GM18951 (cell line): Measurements from ENCODE around the gene TMEM17.

Experiments used
- POLR2A ChIP-seq: IDR thresholded peaks from 4 replicates; pipeline ENCODE4 v1.6.1; 2011; ENCODE audit warnings: mild to moderate bottlenecking; ENCODE audit not compliant: insufficient read length, insufficient read depth; ENCODE audit errors: extremely low read depth
- in situ Hi-C: fragments of 300-500 bp; cut with MboI; formaldehyde crosslinking; loops from one replicate; pipeline ENCODE4 v1.12.0; 2022; ENCODE audit warnings: low sequenced_read_pairs, mixed read lengths, inconsistent platforms; ENCODE audit not compliant: unreplicated experiment

The TMEM17 gene

DNA sequence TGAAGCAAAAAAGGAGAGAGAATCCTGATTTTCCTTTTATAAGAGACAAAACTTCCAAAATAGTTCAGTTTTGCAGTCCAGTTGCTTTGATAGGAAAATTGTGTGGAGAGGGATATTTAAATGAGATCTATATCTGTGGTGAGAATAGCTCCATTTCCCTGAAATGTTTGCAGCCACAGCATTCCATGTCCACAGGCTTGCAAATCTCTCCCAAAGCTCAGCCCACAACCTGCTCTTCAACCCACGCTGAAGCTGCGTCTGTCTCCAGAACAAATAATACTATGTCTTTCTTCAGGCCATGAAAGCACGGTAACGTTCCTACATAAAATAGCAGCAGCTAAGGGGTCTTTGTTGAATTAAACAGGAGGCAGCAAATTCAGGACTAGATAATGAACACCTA lies 31.8 kb downstream of the TMEM17 start:
- TF ChIP-seq POLR2A = no peak
- in situ Hi-C loops = loop anchor here (10.0 to 25.0 kb wide), 2 partner anchors 291 to 588 kb away; partner anchors contain the start of gene OTX1

DNA sequence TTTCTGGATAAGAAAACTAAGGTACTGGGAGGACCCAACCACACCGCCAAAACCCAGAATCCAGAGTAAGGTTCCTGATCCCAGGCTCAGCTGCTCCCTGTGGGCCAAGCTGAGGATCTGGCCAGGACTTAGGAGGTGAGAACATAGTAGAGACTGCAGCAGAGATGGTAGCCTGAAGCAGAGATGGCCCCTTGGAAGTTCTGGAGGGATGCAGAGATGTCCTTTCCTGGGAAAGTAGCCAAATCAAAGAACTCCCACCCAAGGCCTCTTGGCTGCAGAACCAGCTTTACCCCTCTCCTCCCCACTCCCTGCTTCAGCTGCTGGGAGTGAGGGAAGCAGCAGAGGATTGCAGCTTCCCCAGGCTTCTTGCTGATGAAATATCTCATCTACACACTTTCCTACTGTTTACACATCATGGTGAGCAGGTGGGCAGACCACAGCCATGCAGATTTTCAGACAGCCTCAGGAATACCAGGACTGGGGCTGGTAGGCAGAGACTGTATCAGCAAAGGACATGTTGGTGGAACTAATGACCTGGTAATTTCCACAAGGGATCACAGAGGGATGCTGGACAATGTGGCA lies 32.7 kb downstream of the TMEM17 start:
- in situ Hi-C loops = loop anchor here (10.0 to 25.0 kb wide), 2 partner anchors 291 to 589 kb away; partner anchors contain the start of gene OTX1
- no peak for TF ChIP-seq POLR2A

DNA sequence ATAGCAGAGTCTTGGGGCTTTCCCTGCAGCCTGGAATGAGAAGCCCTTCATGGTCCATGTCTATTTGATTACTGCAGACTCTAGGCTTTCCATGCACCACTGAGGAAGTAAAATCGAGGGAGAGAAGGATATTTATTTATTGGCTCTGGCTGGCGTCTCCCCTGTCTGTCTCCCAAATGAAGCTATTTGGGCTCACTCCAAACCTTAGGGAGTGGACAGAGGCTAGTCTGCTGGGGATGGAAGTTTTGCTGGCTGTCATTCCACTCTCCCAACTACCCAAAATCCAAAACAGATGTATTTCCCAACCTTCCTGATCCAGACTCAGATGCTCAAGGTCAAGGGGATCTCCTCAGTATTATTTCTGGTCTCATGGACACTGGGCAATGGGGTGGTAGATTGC lies 33.7 kb downstream of the TMEM17 start:
- TF ChIP-seq POLR2A = no peak
- in situ Hi-C loops = loop anchor here (10.0 to 25.0 kb wide), 2 partner anchors 292 to 590 kb away; partner anchors contain the start of gene OTX1

DNA sequence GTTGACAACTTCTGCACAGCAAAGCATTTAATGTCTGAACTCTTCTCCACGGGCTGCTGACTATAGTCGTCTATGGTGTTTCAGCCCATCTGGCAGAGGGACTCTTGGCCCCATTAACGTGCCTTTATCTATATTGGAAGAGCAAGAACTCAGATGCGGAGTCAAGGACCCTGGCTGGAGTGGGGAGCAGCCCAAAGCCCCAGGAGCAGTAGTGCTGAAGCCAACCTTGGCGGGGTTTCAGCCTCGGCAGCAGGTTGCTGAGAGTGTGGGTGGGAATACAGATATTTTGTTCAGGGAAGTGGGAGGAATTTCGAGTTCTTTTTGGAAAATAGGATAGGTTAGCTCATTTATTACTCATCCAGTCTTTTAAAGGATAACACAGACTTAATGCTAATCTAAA lies 34.2 kb downstream of the TMEM17 start:
- in situ Hi-C loops = loop anchor here (10.0 to 25.0 kb wide), 2 partner anchors 293 to 590 kb away; partner anchors contain the start of gene OTX1
- no peak for TF ChIP-seq POLR2A

DNA sequence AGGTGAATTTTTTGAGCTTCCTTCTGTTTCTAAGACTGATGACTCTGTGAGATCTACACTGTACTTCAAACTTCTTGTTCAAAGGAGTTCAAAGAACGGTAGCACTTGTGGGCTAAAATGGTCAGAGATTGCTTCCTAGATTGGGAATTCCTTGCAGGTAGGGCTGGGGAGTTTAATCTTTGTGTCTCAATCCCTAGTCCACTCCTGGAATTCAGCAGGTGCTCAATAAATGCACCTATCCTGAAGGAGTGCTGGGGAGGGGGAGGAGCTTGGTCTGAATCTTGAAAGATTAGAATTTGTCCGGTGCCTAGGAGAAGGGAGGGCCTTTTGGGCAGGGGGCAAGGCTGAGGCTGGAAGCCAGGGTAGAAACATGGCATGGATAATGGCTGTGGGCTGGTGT lies 34.6 kb downstream of the TMEM17 start:
- in situ Hi-C loops = loop anchor here (10.0 to 25.0 kb wide), 2 partner anchors 293 to 591 kb away; partner anchors contain the start of gene OTX1
- no peak for TF ChIP-seq POLR2A

DNA sequence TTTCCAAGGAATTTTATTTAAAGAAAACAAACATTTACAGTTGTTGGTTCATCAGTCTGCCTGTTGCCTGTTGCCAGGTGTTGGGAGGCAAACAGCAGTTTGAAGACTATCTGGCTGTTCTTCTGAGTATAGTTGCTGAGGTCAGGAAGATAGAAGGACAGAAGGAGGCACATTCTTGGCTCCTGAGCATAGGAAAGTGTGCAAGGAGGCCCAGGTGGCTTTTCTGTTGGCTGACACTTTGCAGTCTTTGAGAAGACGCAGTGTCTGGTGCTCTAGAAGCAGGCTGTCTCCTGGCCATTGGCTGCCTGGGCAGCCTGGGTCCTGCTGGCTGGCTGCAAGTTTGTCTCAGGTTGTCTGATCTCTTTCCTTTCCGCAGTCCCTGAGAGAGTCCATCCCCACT lies 36.4 kb downstream of the TMEM17 start:
- TF ChIP-seq POLR2A = no peak

DNA sequence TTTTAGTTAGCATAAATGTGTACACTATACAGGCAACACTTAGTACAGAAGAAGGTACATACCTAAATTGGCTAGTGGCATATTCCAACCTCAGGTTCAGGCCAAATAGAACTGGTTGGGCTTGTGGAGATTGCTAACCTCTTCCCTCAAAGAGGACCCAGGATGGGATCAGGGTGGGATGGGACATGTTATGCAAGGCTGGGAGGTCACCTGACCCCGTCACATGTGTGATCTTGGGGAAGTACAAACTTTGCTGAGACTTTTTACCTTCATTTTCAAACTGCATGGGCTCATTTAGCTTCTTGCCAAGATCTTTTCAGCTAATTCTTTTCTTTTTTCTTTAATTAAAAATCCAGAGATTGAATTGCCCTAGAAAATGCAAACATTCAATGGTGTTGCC lies 36.9 kb downstream of the TMEM17 start:
- TF ChIP-seq POLR2A = no peak
- in situ Hi-C loops = loop anchor here (10.0 to 25.0 kb wide), 2 partner anchors 236 to 593 kb away; partner anchors contain the start of genes EHBP1 and OTX1

More for the DNA sequence above, 36.4 kb downstream of the TMEM17 start:
- in situ Hi-C loops = loop anchor here (10.0 to 25.0 kb wide), 2 partner anchors 235 to 593 kb away; partner anchors contain the start of genes EHBP1 and OTX1

DNA sequence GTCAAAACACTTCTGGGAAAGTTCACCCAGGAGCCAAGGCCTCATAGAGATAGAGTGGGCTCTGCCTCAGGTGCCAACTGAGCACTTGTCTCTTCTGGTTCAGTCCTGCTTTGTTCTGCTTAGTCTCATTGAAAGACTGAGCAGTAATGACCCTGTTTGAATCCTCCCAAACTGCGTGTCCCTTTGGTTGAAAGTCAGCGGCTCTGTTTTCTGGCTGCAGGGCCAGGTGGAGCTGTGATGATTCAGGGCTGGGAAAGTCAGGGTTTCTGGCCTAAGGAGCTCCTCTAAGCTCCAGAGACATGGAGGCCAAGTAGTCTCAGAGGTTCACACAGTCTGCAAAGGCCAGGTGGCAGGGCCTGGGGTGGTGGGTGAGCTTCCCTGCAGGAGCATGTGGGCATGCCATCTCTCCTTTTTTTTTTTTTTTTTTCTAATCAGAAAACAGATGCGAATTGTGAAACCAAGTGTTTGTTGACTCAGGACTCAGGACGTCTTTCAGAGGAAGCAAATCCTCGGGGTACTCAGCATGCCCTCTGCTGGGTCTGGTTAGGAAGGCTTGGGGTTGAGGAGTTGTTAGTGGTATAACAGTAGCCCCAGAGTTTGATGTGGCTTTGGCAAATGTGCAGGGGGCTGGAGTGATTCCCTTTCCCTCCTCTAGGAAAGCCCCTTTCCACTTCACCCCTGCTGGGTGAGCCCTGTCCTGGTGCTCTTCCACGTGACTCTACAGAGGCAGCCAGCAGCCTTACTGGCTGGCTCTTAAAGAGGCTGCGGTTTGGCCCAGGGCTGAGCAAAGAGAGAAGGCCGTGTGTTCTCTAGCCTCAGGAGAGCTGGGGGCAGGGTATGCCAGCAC lies 38.3 kb downstream of the TMEM17 start:
- in situ Hi-C loops = loop anchor here (10.0 to 25.0 kb wide), 2 partner anchors 237 to 595 kb away; partner anchors contain the start of genes EHBP1 and OTX1
- TF ChIP-seq POLR2A = no peak

DNA sequence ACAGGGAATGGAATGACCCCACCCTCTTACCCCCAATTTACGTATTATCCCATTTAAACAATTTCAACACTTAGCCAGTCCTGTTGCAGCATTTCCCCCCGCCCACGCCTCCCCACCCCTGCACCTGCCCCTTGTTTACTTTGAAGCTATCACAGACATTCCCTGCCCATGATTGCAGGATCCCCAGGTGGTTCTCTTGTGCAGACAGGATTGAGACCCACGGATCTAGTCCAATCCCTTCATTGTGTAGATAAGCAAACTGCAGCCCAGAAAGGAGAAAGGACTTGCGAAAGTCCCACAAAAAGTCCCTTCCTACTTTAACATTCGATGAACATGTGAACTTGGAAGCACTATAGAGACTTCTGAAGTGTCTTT lies 38.9 kb downstream of the TMEM17 start:
- in situ Hi-C loops = loop anchor here (10.0 to 25.0 kb wide), 2 partner anchors 238 to 595 kb away; partner anchors contain the start of genes EHBP1 and OTX1
- TF ChIP-seq POLR2A = no peak

DNA sequence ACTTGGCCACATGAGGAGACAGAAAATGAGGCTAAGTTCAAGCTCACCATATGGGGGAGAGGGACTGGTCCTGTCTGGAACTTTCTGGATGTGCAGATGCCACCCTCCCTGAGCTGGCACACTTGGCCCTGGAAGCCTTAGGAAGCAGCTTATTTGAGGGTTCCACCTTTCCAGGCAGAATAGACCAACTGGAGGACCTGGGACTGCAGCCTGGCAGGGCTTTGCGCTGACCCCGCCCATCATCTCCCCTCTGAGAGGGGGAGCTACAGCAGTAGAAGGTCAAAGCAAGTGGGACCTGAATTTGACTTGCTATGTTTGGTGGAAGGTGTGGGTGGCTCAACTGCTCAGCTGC lies 39.5 kb downstream of the TMEM17 start:
- no peak for TF ChIP-seq POLR2A
- in situ Hi-C loops = loop anchor here (10.0 to 25.0 kb wide), 2 partner anchors 238 to 596 kb away; partner anchors contain the start of genes EHBP1 and OTX1

DNA sequence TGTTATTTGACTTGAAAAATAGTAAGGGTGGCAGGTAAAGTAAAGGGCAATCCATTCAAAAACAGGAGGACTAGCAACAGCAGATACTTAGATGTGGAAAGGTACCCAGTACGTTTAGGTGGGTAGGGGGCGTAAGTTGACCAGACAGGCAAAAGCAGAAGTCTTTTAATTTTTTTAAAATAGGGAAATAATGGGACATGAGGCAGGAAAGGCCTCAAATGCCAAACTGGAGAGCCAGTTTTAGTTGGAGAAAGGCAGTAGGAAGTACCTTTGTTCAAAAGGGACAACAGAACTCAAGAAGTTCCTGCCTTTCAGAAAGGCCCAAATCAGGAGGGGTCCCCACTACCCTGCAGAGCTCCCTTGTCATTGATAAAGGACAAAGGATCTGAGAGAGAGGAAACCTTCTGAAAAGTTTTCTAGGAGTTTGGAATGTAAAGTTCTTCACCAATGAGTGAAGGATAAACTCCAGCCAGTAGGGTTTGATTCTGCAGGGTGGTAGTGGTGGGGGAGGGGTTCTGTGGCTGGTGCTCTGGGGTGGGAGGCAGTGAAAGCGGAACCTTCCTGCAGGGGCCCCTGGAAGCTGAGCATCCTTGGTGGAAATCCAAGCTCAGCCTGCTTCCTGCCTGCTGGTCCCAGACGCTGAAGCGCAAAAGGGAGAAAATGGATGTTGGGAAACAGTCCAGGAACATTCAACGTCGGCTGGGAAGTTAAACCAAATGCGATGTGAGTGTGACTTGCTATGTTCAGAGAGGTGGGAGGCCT lies 40.1 kb downstream of the TMEM17 start:
- in situ Hi-C loops = loop anchor here (10.0 to 25.0 kb wide), 2 partner anchors 239 to 596 kb away; partner anchors contain the start of genes EHBP1 and OTX1
- no peak for TF ChIP-seq POLR2A

DNA sequence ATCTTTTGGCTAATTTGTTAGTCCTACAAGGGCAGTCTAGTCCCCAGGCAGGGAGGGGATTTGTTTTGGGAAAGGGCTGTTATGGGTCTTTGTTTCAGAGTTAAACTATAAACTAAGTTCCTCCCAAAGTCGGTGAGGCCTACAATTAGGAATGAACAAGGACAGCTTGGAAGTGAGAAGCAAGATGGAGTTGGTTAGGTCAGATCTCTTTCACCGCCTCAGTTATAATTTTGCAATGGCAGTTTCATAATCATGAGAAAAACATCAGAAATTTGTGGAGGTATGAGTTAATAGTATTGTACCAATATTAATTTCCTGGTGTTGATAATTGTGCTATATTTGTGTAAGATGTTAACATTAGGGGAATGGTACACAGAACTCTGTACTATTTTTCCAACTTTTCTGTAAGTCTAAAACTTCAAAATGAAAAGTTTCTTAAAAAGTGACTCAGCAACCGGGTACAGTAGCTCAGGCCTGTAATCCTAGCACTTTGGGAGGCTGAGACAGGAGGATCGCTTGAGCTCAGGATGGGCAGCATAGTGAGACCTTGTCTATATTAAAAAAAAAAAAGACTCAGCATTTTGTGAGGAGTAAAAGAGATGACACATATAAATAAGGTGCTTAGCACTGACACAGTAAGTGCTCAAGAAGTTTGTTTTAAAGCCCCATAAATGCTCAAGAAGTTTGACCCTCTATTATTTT lies 40.8 kb downstream of the TMEM17 start:
- in situ Hi-C loops = loop anchor here (10.0 to 25.0 kb wide), 2 partner anchors 240 to 597 kb away; partner anchors contain the start of genes EHBP1 and OTX1
- TF ChIP-seq POLR2A = no peak
